Activated naive CD4-positive, alpha-beta T cell (primary cell): ENCODE data around the gene E2F3.
A peak's percentile ranks its signal among the peaks of the same experiment; 100 is the strongest.

Experiments
- DNase-seq, 4 experiments: peaks; one replicate each; lab custom pipeline; 2025; lab: John Stamatoyannopoulos, UW

Gene E2F3

DNA sequence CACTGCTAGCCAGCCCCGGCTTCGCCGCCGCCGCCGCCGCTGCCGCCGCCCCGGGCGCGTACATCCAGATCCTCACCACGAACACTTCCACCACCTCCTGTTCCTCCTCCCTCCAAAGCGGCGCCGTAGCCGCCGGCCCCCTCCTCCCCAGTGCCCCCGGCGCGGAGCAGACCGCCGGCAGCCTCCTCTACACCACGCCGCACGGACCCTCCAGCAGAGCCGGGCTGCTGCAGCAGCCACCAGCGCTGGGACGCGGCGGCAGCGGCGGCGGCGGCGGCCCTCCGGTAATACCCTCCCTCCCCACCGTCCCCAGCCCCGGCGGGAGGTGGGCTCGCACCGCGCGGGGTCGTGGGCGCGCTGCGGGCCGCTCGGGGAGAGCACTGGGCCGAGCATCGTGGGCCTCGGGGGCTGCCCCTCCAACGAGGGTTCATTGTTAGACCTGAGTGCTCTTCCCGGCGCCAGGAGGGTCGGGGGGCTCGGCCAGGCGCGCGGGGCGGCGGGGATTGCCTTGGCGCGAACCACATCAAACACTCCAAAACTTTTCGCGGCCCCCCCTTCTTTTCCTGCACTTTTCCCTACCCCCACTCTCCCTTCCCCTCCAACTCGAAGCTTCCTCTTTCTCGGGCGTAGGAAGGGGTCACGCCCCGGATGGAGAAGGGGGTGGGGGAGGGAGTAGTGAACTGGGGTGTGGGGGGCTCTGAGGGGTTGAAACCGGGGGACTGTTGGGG is 827 bp downstream of the E2F3 start:
- peak in 3 of 4 experiments; percentile 26 to 37 (median 27) for DNase-seq

GRCh38 chr6:20403070-20403765 is 1.5 kb downstream of the E2F3 start:
- peak; percentile 50 to 65 (median 60) for DNase-seq

GRCh38 chr6:20403766-20404640 is 2.3 kb downstream of the E2F3 start:
- DNase-seq, result peak; percentile 24 to 61 (median 39)

GRCh38 chr6:20404641-20405032 is 3.0 kb downstream of the E2F3 start:
- peak in 3 of 4 experiments; percentile 26 to 41 (median 29) for DNase-seq

GRCh38 chr6:20408851-20409250 is 7.2 kb downstream of the E2F3 start:
- DNase-seq, result no peak

GRCh38 chr6:20409427-20409971 is 7.8 kb downstream of the E2F3 start:
- DNase-seq, result no peak

GRCh38 chr6:20411544-20411943 is 9.9 kb downstream of the E2F3 start:
- DNase-seq, result no peak

DNA sequence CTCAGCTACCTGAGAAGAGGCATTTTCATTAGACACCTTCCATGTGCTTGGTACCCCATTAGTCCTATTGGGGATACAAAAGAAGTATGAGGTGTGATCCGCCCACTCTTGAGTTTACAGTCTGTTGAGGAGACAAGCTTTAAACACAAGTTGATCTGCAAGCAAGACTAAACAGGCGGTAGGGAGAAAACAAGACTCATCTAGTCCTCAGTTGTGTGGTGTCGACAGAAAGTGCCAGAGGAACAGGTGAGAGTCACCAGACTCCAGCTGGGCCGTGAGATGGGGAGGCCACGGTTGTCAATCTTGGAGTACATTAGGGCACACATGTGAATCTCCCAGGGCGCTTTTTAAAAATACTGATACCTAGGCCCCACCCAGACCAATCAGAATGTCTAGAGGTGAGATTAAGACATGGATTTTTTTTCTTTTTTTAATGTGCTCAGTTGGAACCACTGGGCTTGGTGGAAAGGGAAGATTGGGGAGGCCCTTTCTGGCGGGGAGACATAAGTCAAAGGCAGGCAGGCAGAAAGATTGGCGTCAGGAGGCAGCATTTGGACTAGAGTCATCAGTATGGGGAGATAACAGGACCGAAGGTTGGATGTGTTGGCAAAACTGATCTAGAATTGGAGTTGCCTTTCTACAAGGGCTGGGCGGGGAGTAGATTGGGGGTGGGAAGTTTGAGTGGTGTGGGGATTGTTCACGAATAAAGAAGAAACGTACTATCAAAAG is 10.4 kb downstream of the E2F3 start:
- DNase-seq, result no peak

- DNase-seq, result no peak
Observed at GRCh38 chr6:20412682-20413073, 11.0 kb downstream of the E2F3 start.

- no peak for DNase-seq
Observed at GRCh38 chr6:20413826-20414225, 12.1 kb downstream of the E2F3 start.

DNA sequence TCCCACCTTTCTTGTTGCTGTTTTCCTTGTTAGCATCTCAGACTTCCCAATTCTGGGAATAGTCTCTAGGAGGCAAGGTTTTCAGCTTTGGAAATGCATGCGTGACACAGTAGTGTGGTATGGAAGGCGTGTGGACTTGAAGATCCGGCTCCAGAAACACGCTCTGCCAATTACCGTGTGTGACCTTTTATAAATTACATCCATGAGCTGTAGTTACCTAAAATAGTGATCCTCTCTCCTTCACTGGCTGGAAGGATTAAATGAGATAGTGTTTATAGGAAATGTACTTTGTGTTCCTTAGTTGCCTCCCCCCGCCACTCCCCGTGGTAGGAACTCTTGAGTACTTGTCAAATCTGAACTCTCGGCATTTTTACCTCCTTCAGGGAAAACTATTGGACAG is 13.0 kb downstream of the E2F3 start:
- no peak for DNase-seq

DNA sequence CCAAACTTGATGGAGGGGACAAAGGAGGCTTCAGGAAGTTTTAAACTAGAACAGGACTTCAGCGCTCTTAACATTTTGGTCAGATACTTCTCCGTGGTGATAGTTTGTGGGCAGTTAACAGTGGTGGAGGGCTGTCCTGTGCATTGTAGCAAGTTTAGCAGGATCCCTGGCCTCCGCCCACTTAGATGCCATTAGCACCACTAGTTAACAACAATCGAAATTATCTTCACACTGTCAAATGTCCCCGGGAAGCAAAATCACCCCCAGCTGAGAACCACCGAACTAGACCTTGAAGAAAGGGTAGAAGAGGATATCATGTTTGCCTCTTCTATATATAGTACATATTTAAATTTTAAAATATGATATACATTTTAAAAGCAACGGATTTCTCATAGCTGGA is 13.6 kb downstream of the E2F3 start:
- no peak for DNase-seq

- no peak for DNase-seq
Observed at GRCh38 chr6:20415712-20416454, 14.2 kb downstream of the E2F3 start.

- DNase-seq, result no peak
Observed at GRCh38 chr6:20416567-20417345, 15.1 kb downstream of the E2F3 start.

- DNase-seq, result no peak
Observed at GRCh38 chr6:20417819-20418218, 16.1 kb downstream of the E2F3 start.

GRCh38 chr6:20426177-20427082 is 24.8 kb downstream of the E2F3 start:
- DNase-seq, result no peak

DNA sequence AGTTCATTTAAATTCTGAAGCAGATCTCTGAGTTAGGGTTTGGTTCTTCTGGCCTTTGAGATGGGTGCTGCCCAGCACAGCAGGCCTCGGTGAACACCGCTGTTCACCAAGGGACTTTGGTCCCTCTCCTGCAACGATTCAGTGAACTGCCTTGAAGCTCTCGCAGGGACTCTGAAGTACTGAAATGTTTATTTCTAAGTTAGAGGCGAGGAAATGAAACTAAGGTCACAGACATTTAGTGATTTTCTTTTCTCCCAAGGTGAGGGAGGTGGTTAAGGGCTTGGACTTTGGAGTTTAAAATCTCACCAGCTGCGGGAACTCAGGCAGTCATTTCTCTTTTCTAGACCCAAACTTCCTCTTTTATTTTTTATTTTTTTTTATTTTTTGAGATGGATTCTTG is 26.2 kb downstream of the E2F3 start:
- no peak for DNase-seq

- no peak for DNase-seq
Observed at GRCh38 chr6:20432692-20433091, 31.0 kb downstream of the E2F3 start.

- no peak for DNase-seq
Observed at GRCh38 chr6:20433321-20433720, 31.6 kb downstream of the E2F3 start.
